ENCODE data around the gene SLC19A2.

SLC19A2 gene

GRCh38 chr1:169527451-169528214, 41.9 kb upstream of the SLC19A2 start:
- Histone ChIP-seq H3K4me3 (ENCODE audit: low read length, poor library complexity, severe bottlenecking) (no peak overlapping the region), H3K27me3 (ENCODE audit: insufficient read depth, low read length, poor library complexity, severe bottlenecking) (no peaks in the 10 kb centered on the region), H3K79me2 (ENCODE audit: insufficient read depth, low read length) (no peaks in the 10 kb centered on the region), H3K4me1 (ENCODE audit: insufficient read depth, low read length, poor library complexity, severe bottlenecking) (peaks cover 10% of the 10 kb centered on the region), H3K9me2 (replicated peaks; ENCODE audit: low read depth, low read length) (no peaks in the 10 kb centered on the region), H3K4me2 (ENCODE audit: low read depth, low read length, poor library complexity, severe bottlenecking) (no peak overlapping the region), H3K36me3 (ENCODE audit: insufficient read depth, low read length) (no peaks in the 10 kb centered on the region), H3K9ac (ENCODE audit: low read depth, low read length, poor library complexity, severe bottlenecking) (no peak overlapping the region), H3K9me3 (ENCODE audit: insufficient read depth, low read depth, low read length) (no peaks in the 10 kb centered on the region), H3F3A (ENCODE audit: low read depth) (no peaks in the 10 kb centered on the region), H4K20me1 (ENCODE audit: insufficient read depth, low read length, poor library complexity, severe bottlenecking) (no peaks in the 10 kb centered on the region), H2AFZ (ENCODE audit: low read length) (0 out of 2 replicates have a peak overlapping the region, but pooled peaks have one; percentile 3)
- TF ChIP-seq CTCF (conservative IDR thresholded peaks at IDR 0.05; ENCODE audit: low read length) (no peak), EZH2phosphoT487 (IDR thresholded peaks at IDR 0.05; ENCODE audit: borderline replicate concordance) (no peak)

GRCh38 chr1:169527001-169527400, 41.3 kb upstream of the SLC19A2 start:
- no peaks in the 10 kb centered on the region for H3K79me2 ChIP-seq (ENCODE audit: insufficient read depth, low read length)
- no peaks in the 10 kb centered on the region for H3K9me3 ChIP-seq (ENCODE audit: insufficient read depth, low read depth, low read length)
- no peak overlapping the region for H3K4me3 ChIP-seq (ENCODE audit: low read length, poor library complexity, severe bottlenecking)
- no peak overlapping the region for H2AFZ ChIP-seq (ENCODE audit: low read length)
- TF ChIP-seq EZH2phosphoT487 (IDR thresholded peaks at IDR 0.05; ENCODE audit: borderline replicate concordance) (no peak), CTCF (conservative IDR thresholded peaks at IDR 0.05; ENCODE audit: low read length) (no peak)
- no peaks in the 10 kb centered on the region for H3K36me3 ChIP-seq (ENCODE audit: insufficient read depth, low read length)
- H3K27me3 ChIP-seq (ENCODE audit: insufficient read depth, low read length, poor library complexity, severe bottlenecking) = no peaks in the 10 kb centered on the region
- H3K9ac ChIP-seq (ENCODE audit: low read depth, low read length, poor library complexity, severe bottlenecking) = no peak overlapping the region
- H3K4me1 ChIP-seq (ENCODE audit: insufficient read depth, low read length, poor library complexity, severe bottlenecking) = peaks cover 10% of the 10 kb centered on the region
- no peaks in the 10 kb centered on the region for H3F3A ChIP-seq (ENCODE audit: low read depth)
- no peaks in the 10 kb centered on the region for H3K9me2 ChIP-seq (replicated peaks; ENCODE audit: low read depth, low read length)
- H3K4me2 ChIP-seq (ENCODE audit: low read depth, low read length, poor library complexity, severe bottlenecking) = no peak overlapping the region
- H4K20me1 ChIP-seq (ENCODE audit: insufficient read depth, low read length, poor library complexity, severe bottlenecking) = no peaks in the 10 kb centered on the region

GRCh38 chr1:169526120-169526832, 40.5 kb upstream of the SLC19A2 start:
- no peaks in the 10 kb centered on the region for H3K79me2 ChIP-seq (ENCODE audit: insufficient read depth, low read length)
- no peaks in the 10 kb centered on the region for H3K9me3 ChIP-seq (ENCODE audit: insufficient read depth, low read depth, low read length)
- H3K4me1 ChIP-seq (ENCODE audit: insufficient read depth, low read length, poor library complexity, severe bottlenecking) = peaks cover 10% of the 10 kb centered on the region
- no peaks in the 10 kb centered on the region for H3K36me3 ChIP-seq (ENCODE audit: insufficient read depth, low read length)
- no peak overlapping the region for H2AFZ ChIP-seq (ENCODE audit: low read length)
- H3K27me3 ChIP-seq (ENCODE audit: insufficient read depth, low read length, poor library complexity, severe bottlenecking) = no peaks in the 10 kb centered on the region
- H3K9ac ChIP-seq (ENCODE audit: low read depth, low read length, poor library complexity, severe bottlenecking) = no peak overlapping the region
- no peaks in the 10 kb centered on the region for H4K20me1 ChIP-seq (ENCODE audit: insufficient read depth, low read length, poor library complexity, severe bottlenecking)
- TF ChIP-seq EZH2phosphoT487 (IDR thresholded peaks at IDR 0.05; ENCODE audit: borderline replicate concordance) = no peak
- no peak for TF ChIP-seq CTCF (conservative IDR thresholded peaks at IDR 0.05; ENCODE audit: low read length)
- no peaks in the 10 kb centered on the region for H3F3A ChIP-seq (ENCODE audit: low read depth)
- no peak overlapping the region for H3K4me2 ChIP-seq (ENCODE audit: low read depth, low read length, poor library complexity, severe bottlenecking)
- H3K9me2 ChIP-seq (replicated peaks; ENCODE audit: low read depth, low read length) = no peaks in the 10 kb centered on the region
- no peak overlapping the region for H3K4me3 ChIP-seq (ENCODE audit: low read length, poor library complexity, severe bottlenecking)

All from Loucy (cell line).